GM12873 (cell line): Measurements from ENCODE around the gene TLNRD1.

Source experiments
- CTCF ChIP-seq: IDR thresholded peaks from 2 replicates; pipeline ENCODE4 v1.5.1; 2012; ENCODE audit warnings: low read depth, mild to moderate bottlenecking, moderate library complexity, low read length, control low read depth; ENCODE audit not compliant: insufficient read depth; ENCODE audit errors: missing control alignments

TLNRD1 gene

GRCh38 chr15:81014446-81015093, 13.8 kb downstream of the TLNRD1 start:
- TF ChIP-seq CTCF, result no peak

GRCh38 chr15:81015621-81016488, 15.1 kb downstream of the TLNRD1 start:
- no peak for TF ChIP-seq CTCF

GRCh38 chr15:81016489-81017068, 15.9 kb downstream of the TLNRD1 start:
- no peak for TF ChIP-seq CTCF

GRCh38 chr15:81018197-81018596, 17.5 kb downstream of the TLNRD1 start:
- TF ChIP-seq CTCF, result no peak

- TF ChIP-seq CTCF, result no peak
These were observed 20.6 kb downstream of the TLNRD1 start for GRCh38 chr15:81021321-81021720.

GRCh38 chr15:81023483-81024264, 23.0 kb downstream of the TLNRD1 start:
- no peak for TF ChIP-seq CTCF
